Putamen (tissue), 1 donor: ENCODE measurements around the gene NRIP1.

ENCODE experiments used
- DNase-seq: peaks from one replicate; pipeline ENCODE4 v3.0.0-alpha.2; 2016; ENCODE audit warnings: low spot score

Gene NRIP1

DNA sequence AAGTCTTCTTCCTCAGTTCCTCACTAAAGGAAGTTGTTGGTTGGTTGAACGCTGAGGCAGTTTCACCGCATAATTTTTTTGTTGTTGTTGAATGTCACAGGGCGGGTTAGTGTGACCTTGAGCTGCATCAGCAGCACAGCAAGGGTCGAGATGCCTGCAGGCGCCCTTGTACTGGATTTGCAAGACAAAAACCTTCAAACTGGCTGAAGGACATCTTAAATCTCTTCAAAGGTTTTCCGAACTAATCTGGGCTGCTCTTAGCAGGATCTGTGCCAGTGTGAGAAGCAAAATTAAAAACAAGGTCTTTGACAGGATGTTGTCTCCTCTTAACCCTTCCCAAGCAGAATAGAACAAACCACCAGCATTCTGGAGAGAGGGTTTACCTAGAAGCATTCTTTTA, 59.4 kb downstream of the NRIP1 start:
- peak; percentile 2 for DNase-seq

DNA sequence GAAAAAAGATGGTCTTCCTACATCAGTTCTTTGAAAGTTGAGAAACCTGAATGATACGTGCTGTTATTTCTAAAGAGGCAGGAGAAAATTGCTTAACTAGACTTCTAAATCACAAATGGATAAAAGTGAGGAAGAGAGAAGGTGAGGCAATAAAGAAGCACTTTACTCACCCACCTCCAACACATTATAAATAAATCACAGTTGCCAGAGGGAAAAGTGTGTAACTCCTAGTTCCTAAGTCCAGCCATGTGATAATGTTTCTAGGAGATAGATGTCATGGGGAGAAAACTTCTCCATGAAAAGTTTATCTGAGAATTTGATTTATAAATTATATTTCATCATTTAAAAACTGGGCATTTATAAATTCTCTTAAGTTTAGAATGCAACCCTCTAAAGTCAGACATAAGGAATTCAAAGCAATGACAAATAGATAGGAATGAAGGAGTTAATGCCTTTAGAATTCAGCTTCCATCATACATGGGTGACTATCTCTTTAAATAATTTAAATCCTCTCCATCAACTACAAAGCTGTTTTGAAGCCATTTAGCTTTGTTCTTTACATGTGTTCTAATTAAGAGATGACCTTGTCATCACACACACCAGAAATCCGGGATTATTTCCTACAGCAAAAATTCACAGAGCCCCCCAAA, 60.0 kb downstream of the NRIP1 start:
- no peak for DNase-seq

DNA sequence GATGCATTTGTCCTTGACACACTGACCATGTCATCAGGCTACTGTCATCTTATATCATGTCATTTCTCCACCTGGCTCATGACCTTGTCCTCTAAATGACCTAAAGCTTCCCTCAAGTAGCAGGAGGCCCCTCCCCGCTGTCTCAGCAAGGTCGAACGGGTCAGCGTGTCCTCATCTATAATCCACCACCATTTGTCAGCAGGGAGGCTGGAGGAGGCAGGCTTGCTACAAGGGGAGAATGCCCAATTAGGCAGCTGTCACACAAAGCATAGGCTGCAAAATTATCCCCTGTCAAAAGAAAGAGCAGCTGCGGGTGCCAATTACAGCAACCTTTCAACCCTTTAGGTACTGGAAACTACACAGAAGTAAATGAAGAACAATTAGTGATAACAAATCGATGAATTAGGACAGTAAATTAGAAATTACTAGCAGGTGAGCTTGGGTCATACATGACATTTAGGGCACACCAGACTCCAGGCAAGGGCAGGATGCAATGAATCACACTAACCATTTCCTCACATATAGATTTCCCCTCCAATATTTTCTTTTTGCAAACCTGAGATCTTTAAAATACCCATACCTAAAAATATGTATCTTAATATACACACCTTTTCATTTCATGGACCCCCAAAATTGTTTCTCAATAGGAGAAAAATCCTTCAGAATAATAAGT, 61.2 kb downstream of the NRIP1 start:
- no peak for DNase-seq

DNA sequence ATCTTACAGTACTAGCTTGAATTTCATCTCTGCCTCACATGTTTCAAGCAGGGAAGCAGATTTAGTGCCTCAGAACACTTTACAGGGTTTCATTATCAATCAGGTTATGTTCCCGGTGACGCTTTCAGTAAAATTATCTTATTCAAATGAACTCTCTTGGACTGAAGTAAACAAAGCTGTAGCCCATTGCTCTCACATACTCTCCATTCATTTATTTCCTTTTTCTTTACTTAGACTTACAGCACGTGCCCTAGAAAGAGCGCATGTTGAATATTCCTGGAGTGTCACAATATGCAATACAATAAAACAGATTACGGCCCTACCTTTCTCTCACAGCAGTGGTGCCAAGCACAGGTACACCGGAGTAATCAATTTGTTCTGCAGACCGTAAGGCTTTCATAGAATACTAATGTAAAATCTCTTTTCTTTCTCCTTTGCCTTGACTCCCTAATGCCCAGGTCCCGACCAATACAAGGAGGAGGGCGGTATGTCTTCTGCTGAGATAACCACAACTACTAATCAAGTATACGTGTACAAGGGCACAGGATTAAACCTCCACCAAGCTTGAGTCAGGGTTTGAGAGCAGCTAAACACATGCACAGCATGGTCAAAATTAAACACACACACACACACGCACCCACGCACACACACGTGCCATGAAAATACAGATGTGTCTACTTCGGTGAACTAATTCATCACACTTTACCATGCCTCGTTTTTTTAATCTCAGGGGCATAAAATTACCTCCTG, 62.8 kb downstream of the NRIP1 start:
- DNase-seq: no peak

DNA sequence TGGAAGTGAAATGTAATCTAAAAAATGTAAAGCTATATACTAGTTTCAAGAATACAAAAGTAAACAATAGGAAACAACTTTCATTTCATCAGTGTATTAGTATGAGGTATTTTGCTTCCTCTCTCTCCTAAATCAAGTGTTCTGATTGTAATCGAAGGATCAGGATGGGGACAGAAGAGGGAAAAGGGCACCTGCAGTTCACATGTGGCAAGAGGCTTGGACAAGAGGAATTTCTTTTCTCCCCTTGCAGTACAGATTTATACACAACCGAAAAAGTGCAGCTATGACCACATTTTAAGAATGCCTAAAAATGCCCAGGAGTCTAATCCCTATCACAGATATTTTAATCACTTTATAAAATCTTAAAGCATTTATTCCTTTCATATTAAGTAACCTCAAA, 63.7 kb downstream of the NRIP1 start:
- no peak for DNase-seq

DNA sequence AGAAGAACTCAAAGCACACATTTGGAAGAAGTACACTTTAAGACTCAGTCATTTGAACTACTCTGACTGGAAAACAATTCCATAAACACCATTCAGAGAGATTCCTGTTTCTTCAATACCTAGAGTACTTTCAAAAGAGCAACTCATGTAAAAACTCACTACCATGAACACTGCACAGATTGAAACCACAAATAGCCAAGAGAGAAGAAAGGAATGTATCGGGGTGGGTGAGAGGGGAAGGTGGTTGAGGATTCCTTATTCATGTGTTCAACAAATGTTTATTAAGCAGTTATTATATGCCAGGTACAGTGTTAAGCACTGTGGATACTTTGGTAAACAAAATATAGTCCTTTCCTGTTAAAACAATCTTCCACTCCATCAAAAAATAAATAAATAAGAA, 64.7 kb downstream of the NRIP1 start:
- no peak for DNase-seq

DNA sequence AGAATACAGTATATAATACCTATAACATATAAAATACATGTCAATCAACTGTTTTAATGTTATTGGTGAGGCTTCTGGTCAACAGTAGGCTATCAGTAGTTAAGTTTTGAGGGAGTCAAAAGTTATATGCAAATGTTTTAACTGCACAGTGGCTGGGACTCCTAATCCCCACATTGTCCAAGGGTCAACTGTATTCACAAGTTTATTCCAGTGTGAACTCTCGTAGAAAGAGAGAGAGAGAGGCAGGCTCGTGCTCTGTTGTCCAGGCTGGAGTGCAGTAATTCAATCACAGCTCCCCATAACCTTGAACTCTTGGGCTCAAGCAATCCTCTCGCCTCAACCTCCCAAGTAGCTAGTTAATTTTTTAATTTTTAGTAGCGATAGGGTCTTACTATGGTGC, 66.0 kb downstream of the NRIP1 start:
- no peak for DNase-seq

DNA sequence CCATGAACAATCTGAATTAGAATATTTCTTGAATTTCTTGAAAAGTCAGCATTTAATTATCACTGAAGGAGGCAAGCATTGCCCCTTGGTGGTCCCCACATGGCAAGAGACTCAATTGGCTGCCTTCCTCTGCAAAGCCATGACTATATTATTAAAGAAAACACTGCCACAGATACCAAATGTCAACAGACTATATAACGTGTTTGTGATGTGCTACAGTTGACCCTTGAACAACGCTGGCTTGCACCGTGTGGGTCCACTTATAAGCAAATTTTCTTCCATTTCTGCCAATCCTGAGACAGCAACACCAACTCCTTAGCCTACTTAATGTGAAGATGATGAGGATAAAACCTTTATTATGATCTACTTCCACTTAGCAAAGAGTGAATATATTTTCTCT, 66.5 kb downstream of the NRIP1 start:
- no peak for DNase-seq

DNA sequence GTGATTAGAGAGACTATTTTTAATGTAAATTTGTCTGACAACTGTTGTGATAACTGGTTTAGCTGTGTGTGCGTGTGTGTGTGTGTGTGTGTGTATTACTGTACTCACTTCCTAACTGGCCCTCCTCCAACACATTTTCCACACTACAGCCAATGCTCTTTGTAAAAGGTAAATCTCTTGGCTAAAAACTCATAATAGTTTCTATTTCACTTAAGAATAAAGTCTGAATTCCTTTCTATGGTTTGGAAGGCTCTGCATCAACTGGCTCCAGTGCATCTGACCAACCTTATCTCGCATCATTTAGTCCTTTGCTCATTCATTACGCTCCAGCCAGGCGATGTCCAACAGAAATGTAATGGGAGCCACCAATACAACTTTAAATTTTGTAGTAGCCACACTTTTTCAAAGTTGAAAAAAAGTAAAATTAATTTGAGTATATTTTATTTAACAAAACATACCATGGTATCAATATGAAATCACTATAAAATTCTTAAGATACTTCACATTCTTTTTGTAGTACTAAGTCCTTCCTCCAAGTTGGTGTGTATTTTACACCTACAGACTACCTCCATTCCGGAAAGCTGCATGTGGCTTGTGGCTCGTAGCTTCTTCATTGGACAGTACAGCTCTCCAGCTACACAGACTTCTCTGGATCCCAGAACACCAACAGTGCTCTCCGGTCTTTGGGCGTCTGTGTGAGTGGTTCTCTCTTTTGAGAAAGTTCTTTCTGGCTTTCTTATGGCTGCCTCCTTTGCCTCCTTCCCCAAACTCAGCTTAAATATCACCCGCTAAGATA, 68.9 kb downstream of the NRIP1 start:
- no peak for DNase-seq

DNA sequence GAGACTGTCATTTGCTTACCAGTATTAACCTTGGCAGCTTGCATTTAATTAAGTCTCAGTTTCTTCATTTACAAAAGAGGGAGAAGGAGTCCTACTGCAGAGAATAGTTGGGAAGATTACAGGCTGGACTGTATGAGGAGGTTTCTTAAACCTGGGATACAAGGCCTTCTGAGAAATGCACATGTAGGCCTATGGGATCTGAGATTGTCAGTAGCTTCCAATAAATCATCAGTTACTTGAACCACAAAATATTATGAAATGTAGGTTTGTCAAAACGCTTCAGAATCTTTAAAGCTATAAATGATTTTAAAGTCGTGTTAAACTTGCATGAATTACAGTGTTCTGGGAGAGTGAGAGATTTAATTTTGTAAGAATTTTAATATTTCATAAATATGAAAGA, 69.6 kb downstream of the NRIP1 start:
- no peak for DNase-seq

DNA sequence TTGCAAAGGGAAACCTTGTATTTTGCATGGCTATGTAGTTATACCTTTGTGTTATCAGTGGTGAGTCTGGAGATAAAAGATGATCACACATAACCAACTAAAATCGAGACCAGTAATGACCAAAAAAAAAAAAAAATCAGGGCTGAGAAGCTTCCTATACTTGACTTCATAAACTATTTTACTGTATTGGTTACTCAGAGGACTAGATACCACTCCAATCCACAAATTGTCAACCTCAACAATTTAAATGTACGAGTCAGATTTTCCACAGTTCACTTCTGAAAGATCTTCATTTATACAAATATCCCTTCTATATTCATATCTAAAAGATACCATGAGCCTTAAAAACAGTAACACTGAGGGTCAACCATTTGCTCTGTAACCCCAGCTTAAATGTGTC, 71.7 kb downstream of the NRIP1 start:
- DNase-seq: no peak

DNA sequence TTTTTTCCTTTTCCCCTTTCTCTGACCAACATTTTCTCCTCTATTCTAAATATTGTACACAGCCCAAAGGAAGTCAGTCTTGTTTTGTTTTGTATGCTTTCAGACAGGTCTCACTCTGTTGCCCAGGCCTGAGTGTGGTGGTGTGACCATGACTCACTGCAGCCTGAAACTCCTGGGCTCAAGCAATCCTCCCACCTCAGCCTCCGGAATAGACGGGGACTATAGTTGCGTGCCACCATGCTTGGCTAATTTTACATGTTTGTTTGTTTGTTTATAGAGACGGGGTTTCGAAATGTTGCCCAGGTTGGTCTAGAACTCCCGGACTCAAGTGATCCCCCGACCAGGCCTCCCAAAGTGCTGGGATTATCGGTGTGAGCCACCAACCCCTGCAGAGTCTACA, 72.8 kb downstream of the NRIP1 start:
- DNase-seq: no peak

DNA sequence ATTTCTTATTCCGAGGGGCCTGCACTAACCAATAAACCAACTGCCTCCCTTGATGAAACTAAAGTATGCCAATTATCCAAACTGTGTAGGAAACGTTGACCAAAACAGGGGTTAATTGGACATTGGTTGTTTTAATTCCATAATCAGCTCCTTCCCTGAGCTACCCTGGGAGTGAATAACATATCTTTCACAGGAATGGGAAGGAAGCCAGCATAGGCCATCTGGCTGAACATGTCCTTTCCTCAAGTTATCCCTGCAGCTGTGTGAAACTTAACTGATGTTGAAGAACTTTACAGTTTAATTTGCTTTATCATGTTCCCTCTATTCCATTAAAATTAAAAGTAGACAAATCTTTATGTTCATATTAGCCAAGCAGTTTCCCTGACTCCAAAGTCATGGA, 75.4 kb downstream of the NRIP1 start:
- no peak for DNase-seq

DNA sequence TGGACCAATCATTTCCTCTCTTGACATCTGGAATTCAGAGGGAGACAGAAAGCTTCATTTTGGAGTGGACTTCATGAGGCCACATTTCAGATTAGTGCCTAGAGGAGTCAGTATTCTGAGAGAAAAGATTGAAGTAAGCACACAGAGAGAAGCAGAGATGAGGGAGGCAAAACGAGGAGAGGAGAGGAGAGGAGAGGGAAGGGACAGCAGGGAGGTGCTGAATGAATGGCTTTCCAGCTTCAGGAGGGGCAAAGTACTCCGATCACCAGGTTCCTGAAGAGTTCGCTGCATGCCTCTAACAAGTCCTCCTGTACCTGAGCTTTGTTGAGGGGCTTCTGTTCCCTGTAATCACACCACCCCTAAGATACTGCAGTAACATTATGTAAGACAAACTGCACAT, 76.0 kb downstream of the NRIP1 start:
- DNase-seq: no peak

DNA sequence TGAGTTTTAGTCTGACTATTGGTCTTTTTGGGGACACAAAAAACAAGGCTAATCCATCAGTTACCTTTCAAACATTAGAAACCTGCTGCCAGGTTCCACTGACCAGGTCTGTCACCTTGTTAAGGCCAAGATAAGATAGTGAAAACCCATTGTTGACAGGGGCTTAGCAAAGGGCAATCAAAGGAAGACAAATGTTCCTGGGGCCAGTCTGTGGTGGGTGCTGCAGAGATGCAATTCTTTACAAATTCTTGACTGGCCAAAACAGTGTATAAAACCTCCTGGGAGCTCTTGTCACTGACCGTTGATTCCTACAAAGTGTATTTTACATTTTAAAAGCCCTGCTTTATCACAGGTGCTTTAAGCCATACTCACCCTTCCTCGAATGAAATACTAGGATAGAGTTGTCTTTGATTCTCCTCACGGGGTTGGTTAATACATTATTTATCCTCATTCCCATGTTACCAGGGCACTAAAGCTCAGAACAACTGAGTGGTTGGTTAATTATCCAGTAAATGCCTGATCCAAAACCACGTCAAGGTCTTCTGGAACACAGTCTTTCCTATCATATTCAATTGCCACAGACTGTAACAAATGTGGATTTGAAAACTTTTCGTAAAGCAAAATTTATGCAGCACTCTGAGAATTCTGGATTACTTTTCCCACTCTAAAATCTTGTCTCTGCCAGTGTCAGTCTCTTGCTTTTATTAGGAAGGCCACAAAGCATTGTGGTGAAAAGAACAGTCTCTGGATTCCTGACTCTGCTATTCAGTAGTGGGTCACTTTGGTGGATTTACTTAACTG, 77.2 kb downstream of the NRIP1 start:
- DNase-seq: no peak

DNA sequence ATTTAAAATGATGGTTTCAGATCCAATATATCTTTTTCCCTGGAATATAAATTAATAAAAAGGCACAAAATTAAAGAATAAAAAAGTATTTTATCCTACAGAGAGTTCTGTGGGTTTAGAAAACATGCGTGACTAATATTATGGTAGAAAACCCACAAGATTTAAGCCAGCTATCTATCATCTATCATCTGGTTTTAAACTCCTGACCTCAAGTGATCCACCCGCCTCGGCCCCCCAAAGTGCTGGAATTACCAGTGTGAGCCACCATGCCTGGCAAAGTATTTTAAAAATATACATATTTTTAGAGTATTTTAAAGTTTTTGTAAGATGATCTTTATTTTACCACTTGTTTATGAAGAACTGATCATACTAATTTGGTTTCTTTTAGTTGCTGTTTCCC, 79.5 kb downstream of the NRIP1 start:
- no peak for DNase-seq

DNA sequence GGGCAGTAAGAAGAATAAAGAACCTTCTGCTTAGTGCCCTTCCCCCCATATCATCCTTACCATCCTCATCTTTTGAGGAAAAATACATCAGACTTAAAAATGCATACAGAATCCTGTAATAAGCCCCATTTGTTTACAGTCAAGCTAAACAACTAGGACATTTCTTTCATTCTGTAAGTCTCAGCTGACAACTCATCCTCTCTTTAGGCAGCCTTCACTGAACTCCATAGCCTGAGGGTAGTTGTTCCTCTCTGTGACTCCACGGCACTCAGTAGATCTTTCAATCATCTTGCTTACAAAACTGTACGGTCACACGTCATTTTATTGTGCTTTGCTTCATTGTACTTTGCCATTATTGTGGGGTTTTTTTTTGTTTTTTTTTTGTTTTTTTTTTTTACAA, 82.5 kb downstream of the NRIP1 start:
- DNase-seq: no peak

DNA sequence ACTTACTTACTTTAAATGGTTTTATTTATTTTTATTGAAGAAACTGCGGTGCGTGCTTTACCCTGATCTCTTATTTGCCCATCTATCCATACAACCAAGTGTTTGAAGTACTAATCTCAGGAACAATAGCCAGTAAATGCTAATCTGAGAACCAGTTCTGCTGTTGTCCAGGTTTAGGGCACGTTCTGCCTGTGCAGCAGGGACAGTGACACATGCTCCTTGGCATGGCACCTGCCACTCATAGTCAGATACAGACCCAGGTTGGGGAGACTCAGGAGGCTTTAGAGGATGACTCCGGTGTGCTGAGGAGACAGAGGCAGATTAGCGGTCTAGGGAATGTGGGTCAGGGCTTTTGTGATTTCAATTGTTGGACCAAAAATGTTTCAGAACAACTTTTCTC, 83.6 kb downstream of the NRIP1 start:
- no peak for DNase-seq

DNA sequence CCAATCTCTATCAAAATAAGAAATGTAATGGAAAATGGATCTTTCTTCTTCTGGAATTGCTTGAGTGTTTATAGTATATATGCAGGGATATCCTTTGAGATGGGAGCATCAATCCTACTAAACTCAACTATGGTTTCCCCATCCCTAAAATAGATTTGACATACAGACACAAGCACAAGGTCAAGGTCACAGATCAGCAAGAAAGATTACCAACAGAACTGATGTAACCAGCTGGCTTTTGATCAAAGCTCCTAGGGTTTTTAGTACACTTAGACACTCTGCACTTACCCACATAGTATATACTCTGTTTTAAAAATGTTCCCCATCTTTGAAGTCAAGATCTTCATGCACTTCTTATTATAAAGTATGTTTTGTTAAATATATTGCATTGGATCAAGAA, 85.5 kb downstream of the NRIP1 start:
- DNase-seq: no peak

DNA sequence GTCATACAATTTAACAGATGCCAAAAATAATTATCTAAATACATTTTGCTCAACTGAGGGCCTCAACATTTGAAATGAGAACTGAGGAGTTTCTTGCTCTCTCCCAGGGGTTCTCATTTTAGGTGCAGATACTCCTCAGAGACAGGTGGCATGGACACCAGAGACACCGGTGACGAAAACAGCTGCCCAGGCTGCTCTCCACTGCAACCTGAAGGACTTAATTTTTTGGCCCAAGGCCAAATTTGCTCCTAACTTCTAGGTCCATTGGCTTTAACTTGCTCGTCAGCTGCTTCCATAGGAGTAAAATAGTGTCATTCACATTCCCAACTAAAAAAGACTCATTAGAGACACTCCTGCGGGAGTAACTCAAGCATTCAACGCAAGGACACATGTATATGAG, 87.0 kb downstream of the NRIP1 start:
- DNase-seq: no peak

DNA sequence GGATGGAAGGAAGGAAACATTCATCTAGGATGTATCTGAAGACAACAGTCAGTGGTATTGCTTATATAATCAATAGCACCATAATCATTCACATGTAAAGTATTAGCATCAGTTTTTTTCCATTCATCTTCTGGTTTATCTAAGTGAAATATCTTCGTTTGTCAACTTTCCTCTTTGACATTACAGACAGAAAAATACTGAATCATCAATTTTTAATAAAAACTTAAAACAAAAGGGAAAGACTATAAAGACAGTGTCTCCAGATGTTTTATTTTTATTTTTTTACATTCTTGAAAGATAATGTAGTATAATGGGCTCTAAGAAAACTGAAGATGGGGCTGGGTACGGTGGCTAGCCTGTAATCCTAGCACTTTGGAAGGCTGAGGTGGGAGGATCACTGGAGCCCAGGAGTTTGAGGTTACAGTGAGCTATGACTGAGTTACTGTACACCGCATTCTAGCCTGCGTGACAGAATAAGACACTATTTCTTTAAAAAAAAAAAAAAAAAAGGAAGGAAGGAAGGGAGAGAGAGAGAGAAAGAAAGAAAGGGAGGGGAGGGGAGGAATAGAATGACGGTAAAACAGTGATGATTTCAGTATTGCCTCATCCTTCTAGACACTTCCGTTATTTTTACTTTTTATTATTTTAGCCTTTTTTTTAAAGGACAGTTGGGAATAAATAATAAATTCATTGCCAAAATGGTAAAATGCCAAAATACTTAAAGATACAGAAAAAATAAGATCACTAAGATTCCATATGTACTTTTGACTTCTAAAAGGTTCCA, 89.5 kb downstream of the NRIP1 start:
- DNase-seq: no peak
